ENCODE data around the gene GOLGA8A.

DNA sequence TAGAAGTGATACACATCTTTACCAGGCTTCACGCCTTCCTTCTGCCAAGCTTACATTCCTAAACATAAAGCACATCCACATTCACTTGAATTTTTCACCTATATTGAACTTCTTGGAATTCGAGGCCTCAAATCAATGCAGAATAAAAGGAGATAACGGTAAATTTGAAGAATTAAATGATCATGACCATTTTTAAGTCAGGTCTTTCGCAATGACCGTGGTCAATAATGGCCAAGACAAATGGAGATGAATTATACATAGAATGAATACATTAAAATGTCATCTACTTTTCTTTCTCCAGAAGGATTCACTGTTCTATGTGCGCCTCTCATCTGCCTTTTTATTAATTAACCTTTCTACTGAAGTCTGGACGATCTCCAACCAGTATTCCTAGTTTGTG, 5.3 kb upstream of the GOLGA8A start:
- TF ChIP-seq ELF1 (IDR thresholded peaks at IDR 0.05; ENCODE audit: borderline replicate concordance, low read depth), result no peak
- TF ChIP-seq EZH2phosphoT487 (IDR thresholded peaks at IDR 0.05; ENCODE audit: borderline replicate concordance), result no peak
- TF ChIP-seq, protein P1, sequence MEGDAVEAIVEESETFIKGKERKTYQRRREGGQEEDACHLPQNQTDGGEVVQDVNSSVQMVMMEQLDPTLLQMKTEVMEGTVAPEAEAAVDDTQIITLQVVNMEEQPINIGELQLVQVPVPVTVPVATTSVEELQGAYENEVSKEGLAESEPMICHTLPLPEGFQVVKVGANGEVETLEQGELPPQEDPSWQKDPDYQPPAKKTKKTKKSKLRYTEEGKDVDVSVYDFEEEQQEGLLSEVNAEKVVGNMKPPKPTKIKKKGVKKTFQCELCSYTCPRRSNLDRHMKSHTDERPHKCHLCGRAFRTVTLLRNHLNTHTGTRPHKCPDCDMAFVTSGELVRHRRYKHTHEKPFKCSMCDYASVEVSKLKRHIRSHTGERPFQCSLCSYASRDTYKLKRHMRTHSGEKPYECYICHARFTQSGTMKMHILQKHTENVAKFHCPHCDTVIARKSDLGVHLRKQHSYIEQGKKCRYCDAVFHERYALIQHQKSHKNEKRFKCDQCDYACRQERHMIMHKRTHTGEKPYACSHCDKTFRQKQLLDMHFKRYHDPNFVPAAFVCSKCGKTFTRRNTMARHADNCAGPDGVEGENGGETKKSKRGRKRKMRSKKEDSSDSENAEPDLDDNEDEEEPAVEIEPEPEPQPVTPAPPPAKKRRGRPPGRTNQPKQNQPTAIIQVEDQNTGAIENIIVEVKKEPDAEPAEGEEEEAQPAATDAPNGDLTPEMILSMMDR (IDR thresholded peaks at IDR 0.05 in 2 of 3, conservative IDR thresholded peaks at IDR 0.05 in 1 of 3; ENCODE audit: borderline replicate concordance in 1 of 3, insufficient read depth in 1 of 3, low read depth in 2 of 3, low read length in 2 of 3), result no peak
- TF ChIP-seq, protein P2, sequence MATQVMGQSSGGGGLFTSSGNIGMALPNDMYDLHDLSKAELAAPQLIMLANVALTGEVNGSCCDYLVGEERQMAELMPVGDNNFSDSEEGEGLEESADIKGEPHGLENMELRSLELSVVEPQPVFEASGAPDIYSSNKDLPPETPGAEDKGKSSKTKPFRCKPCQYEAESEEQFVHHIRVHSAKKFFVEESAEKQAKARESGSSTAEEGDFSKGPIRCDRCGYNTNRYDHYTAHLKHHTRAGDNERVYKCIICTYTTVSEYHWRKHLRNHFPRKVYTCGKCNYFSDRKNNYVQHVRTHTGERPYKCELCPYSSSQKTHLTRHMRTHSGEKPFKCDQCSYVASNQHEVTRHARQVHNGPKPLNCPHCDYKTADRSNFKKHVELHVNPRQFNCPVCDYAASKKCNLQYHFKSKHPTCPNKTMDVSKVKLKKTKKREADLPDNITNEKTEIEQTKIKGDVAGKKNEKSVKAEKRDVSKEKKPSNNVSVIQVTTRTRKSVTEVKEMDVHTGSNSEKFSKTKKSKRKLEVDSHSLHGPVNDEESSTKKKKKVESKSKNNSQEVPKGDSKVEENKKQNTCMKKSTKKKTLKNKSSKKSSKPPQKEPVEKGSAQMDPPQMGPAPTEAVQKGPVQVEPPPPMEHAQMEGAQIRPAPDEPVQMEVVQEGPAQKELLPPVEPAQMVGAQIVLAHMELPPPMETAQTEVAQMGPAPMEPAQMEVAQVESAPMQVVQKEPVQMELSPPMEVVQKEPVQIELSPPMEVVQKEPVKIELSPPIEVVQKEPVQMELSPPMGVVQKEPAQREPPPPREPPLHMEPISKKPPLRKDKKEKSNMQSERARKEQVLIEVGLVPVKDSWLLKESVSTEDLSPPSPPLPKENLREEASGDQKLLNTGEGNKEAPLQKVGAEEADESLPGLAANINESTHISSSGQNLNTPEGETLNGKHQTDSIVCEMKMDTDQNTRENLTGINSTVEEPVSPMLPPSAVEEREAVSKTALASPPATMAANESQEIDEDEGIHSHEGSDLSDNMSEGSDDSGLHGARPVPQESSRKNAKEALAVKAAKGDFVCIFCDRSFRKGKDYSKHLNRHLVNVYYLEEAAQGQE (IDR thresholded peaks at IDR 0.05; ENCODE audit: low read depth), result no peak
- TF ChIP-seq EZH2 (IDR thresholded peaks at IDR 0.05), result no peak
- TF ChIP-seq TCF7L2 (IDR thresholded peaks at IDR 0.05; ENCODE audit: borderline replicate concordance, extremely low read depth, insufficient read depth, insufficient read length), result no peak
- TF ChIP-seq CEBPB (IDR thresholded peaks at IDR 0.05; ENCODE audit: low read depth), result no peak
